SK-N-SH treated with all-trans-retinoic acid at 6 μM for 48 hours (cell line): ENCODE data around the gene KCNK3.

Source experiments
- ARNTL ChIP-seq: fragments of 450-650 bp; formaldehyde crosslinking; IDR thresholded peaks from 2 replicates; pipeline ENCODE4 v1.5.0; 2020; ENCODE audit warnings: low read depth, mild to moderate bottlenecking, moderate library complexity, borderline replicate concordance
- CREB5 ChIP-seq: fragments of 250-450 bp; sonication (Bioruptor Pico); IDR thresholded peaks from 2 replicates; pipeline ENCODE4 v1.5.1; 2020; ENCODE audit warnings: low read depth, mild to moderate bottlenecking, moderate library complexity
- ESRRG ChIP-seq: fragments of 250-450 bp; sonication (Bioruptor Pico); IDR thresholded peaks from 2 replicates; pipeline ENCODE4 v1.6.1; 2021; ENCODE audit warnings: mild to moderate bottlenecking
- PATZ1 ChIP-seq: fragments of 250-450 bp; sonication (Bioruptor Pico); IDR thresholded peaks from 2 replicates; pipeline ENCODE4 v1.8.0; 2020; ENCODE audit warnings: mild to moderate bottlenecking, moderate library complexity, borderline replicate concordance
- ZFP3 ChIP-seq: fragments of 250-450 bp; sonication (Bioruptor Pico); IDR thresholded peaks from 2 replicates; pipeline ENCODE4 v1.5.0; 2020; ENCODE audit warnings: mild to moderate bottlenecking, moderate library complexity
- ZFP30 ChIP-seq: fragments of 450-650 bp; formaldehyde crosslinking; IDR thresholded peaks from 2 replicates; pipeline ENCODE4 v1.5.0; 2022; ENCODE audit warnings: mild to moderate bottlenecking, moderate library complexity

GRCh38 chr2:26743852-26744251 is 51.3 kb downstream of the KCNK3 start:
- TF ChIP-seq PATZ1 = no peak
- TF ChIP-seq ZFP3 (CRISPR knock-in tag) = no peak
- no peak for TF ChIP-seq CREB5 (CRISPR knock-in tag)
- no peak for TF ChIP-seq ZFP30
- no peak for TF ChIP-seq ESRRG
- TF ChIP-seq ARNTL = no peak
